Immature natural killer cell (primary cell): ENCODE results near the gene ANKIB1. TPM values are rescaled to one million over a fixed set of nuclear protein-coding genes. Genes with fewer than 3 reads are reported as not detected.

Experiments
- DNase-seq, 3 donors: peaks; one replicate each; pipeline ENCODE4 v3.0.0; 2022; ENCODE audit warnings: mixed read lengths in 1 of 3
- H3K27ac Mint-ChIP-seq, 6 donors: one replicate each; pipeline ENCODE4 v1.8.0; 2020; ENCODE audit warnings: mixed read lengths in 6 of 6, mild to moderate bottlenecking in 5 of 6, inconsistent platforms in 4 of 6, moderate library complexity in 3 of 6
- H3K27me3 Mint-ChIP-seq, 3 donors: one replicate each; pipeline ENCODE4 v1.8.0; 2020 to 2021; ENCODE audit warnings: low read depth in 3 of 3, mild to moderate bottlenecking in 3 of 3, mixed read lengths in 3 of 3, moderate library complexity in 3 of 3, inconsistent platforms in 1 of 3
- H3K36me3 Mint-ChIP-seq, 3 donors: one replicate each; pipeline ENCODE4 v1.8.0; 2020; ENCODE audit warnings: mixed read lengths in 3 of 3, inconsistent platforms in 2 of 3, mild to moderate bottlenecking in 2 of 3
- H3K4me1 Mint-ChIP-seq, 2 donors: one replicate each; pipeline ENCODE4 v1.8.0; 2020; ENCODE audit warnings: inconsistent platforms in 2 of 2, mild to moderate bottlenecking in 2 of 2, mixed read lengths in 2 of 2, moderate library complexity in 1 of 2
- H3K4me3 Mint-ChIP-seq, 5 donors: one replicate each; pipeline ENCODE4 v1.8.0; 2020; ENCODE audit warnings: mild to moderate bottlenecking in 5 of 5, mixed read lengths in 5 of 5, inconsistent platforms in 3 of 5, moderate library complexity in 3 of 5
- H3K9me3 Mint-ChIP-seq, 6 donors: one replicate each; pipeline ENCODE4 v1.8.0; 2020; ENCODE audit warnings: mild to moderate bottlenecking in 6 of 6, mixed read lengths in 6 of 6, inconsistent platforms in 4 of 6, moderate library complexity in 3 of 6
- polyA plus RNA-seq, 3 donors: library from polyadenylated mRNA; unstranded; fragments of 300-500 nt; fragmentation: Illumina TruSeq; gene quantifications; one replicate each; pipeline ENCODE4 v1.2.3, GENCODE V29; 2021

The ANKIB1 gene
- polyA plus RNA-seq, 3 donors from 2014 or later, result 9.6 to 18.6 (median 13.4) TPM

DNA sequence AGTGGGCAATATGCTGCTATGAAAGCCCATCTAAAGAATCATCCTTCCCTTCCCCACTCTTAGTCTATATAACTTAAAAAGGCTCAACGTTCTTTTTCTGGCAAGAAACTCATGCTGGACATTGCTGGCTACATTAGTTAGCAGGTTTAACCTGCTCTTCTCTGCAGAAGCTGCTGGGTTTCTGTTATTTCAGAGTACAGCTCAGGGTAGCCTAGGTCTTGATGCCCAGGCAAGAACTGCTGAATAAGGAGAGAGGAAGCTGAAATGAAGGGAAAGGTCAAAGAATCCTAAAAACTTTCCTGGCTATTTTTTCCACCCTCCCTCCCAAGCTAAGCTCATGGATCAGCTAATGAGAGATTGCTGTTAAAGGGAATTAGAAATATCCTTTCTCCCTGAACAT is 79.4 kb downstream of the ANKIB1 start:
- H3K27ac Mint-ChIP-seq, result peak overlapping the region in 5 of 6 donors; percentile 56 to 88 (median 83)
- no peaks in the 10 kb centered on the region for H3K9me3 Mint-ChIP-seq
- DNase-seq, result no peak
- peaks cover 23 to 25% of the 10 kb centered on the region in 2 donors for H3K4me1 Mint-ChIP-seq
- peaks cover 0 to 2% (median 0%) of the 10 kb centered on the region in 3 donors for H3K27me3 Mint-ChIP-seq
- H3K36me3 Mint-ChIP-seq, result peaks cover 12 to 14% (median 12%) of the 10 kb centered on the region in 3 donors
- H3K4me3 Mint-ChIP-seq, result peak overlapping the region in 1 of 5 donors; percentile 75

DNA sequence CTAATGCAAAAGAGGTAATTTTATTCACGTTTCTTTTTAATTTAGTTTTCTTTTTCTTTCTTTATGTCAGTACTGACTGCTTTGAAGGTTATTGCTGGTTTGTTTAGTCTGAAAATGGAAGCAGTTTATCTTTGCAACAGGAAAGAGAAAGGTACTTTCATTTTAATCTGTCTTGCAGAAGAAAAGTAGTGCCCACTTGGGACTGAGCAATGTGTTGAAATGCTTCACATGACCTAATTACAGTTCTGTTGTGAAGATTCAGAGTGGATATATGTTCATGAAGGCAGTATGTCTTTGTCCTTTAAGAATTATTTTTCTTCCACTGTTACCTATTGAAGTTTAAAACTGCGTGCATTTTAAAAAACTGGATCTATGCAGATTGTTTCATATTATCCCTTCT is 80.1 kb downstream of the ANKIB1 start:
- Mint-ChIP-seq H3K27ac (peak overlapping the region; percentile 23 to 88 (median 81)), H3K4me1 (peaks cover 23 to 25% of the 10 kb centered on the region in 2 donors), H3K4me3 (peak overlapping the region in 3 of 5 donors; percentile 47 to 75 (median 49)), H3K27me3 (peaks cover 0 to 2% (median 0%) of the 10 kb centered on the region in 3 donors), H3K9me3 (no peaks in the 10 kb centered on the region), H3K36me3 (peaks cover 6 to 9% (median 7%) of the 10 kb centered on the region in 3 donors)
- DNase-seq, result peak in 2 of 3 donors; percentile 3 to 6

DNA sequence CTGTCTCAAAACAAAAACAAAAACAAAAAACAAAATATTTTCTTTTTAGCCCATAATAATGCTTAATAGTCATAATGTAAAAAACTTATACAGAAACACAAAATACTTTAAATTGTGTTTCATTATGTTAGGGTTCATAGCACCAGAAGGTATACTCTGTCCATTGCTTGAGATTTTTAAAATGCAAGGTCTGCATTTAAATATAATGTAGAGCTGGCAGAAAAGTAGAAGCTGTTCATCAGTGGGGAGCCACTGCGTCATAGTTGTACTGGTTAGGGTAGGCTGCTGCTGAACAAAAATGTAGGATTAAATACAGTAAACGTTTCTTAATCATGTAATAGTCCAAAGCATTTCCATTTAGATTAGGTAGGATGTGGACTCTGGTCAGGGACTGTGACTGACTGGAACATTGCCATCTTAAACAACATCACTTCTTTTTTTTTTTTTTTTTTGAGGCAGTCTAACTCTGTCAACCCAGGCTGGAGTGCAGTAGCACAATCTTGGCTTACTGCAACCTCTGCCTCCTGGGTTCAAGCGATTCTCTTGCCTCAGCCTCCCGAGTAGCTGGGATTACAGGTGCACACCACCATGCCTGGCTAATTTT is 85.2 kb downstream of the ANKIB1 start:
- Mint-ChIP-seq H3K4me1 (peaks cover 6 to 10% of the 10 kb centered on the region in 2 donors), H3K27me3 (peaks cover 0 to 2% (median 0%) of the 10 kb centered on the region in 3 donors), H3K36me3 (peaks cover 20 to 29% (median 27%) of the 10 kb centered on the region in 3 donors), H3K4me3 (no peak overlapping the region), H3K27ac (no peak overlapping the region), H3K9me3 (peaks cover 0 to 5% (median 0%) of the 10 kb centered on the region in 6 donors)
- no peak for DNase-seq

DNA sequence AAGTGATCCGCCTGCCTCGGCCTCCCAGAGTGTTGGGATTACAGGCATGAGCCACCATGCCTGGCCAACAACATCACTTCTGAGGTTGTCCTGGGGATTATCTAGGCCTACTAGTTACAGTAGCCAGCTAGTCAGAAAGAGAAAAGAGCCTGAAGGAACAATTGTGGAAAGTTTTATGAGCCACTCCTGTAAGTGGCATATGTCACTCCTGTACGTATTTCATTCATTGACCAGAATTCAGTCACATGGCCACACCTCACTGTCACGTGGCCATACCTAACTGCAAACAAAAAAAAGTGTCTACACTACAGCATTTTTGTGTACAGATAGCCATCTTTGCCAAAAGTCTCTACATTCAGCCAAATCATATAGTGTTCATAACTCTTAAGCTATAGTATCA is 85.7 kb downstream of the ANKIB1 start:
- no peak overlapping the region for H3K4me3 Mint-ChIP-seq
- peaks cover 0 to 5% (median 0%) of the 10 kb centered on the region in 6 donors for H3K9me3 Mint-ChIP-seq
- H3K4me1 Mint-ChIP-seq, result peaks cover under 1 to 4% of the 10 kb centered on the region in 2 donors
- no peak overlapping the region for H3K27ac Mint-ChIP-seq
- peaks cover 20 to 34% (median 32%) of the 10 kb centered on the region in 3 donors for H3K36me3 Mint-ChIP-seq
- peaks cover 0 to 2% (median 0%) of the 10 kb centered on the region in 3 donors for H3K27me3 Mint-ChIP-seq
- DNase-seq, result no peak

DNA sequence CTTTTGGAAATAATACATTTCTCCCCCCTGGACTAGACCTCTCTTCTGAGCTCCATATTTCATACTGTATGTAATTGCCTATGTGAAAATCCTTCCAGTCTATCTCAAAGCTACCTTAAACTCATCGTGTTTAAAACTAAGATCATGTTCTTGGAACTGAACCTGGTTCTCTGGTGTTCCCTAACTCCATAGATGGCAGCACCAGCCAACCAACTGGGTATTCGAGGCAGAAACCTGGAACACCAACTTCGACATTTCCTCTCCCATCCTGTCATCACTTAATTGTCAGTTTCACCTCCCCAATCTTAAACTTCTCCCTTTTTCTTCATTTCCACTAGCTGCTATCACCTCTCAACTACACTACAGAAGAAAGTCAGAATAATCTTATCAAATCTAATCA is 87.0 kb downstream of the ANKIB1 start:
- Mint-ChIP-seq H3K36me3 (peaks cover 20 to 38% (median 36%) of the 10 kb centered on the region in 3 donors), H3K27me3 (peaks cover 0 to 2% (median 0%) of the 10 kb centered on the region in 3 donors), H3K9me3 (peaks cover 0 to 5% (median 0%) of the 10 kb centered on the region in 6 donors), H3K4me3 (no peak overlapping the region), H3K27ac (peak overlapping the region in 2 of 6 donors; percentile 24 to 51), H3K4me1 (no peaks in the 10 kb centered on the region)
- no peak for DNase-seq

DNA sequence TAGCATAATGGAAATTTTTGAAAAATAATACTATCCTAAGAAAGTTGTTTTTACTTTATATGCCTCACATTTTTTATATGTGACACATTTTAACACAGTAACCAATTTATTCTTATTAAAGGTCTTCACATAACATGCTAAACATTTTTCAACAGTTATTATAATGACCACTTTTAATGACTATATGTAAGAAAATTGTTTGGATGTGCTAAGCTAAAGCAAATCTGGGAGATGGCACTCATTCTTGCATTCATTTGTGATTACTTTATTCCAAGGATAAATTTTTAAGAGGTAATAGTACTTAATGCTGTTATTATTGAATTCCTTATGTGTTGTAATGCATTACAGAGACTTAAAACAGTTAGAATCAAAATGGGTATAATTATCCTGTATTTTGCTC is 88.1 kb downstream of the ANKIB1 start:
- H3K27me3 Mint-ChIP-seq, result peaks cover 0 to 3% (median 0%) of the 10 kb centered on the region in 3 donors
- no peak overlapping the region for H3K4me3 Mint-ChIP-seq
- no peak for DNase-seq
- H3K9me3 Mint-ChIP-seq, result peaks cover 0 to 5% (median 0%) of the 10 kb centered on the region in 6 donors
- H3K36me3 Mint-ChIP-seq, result peaks cover 20 to 38% (median 36%) of the 10 kb centered on the region in 3 donors
- no peaks in the 10 kb centered on the region for H3K4me1 Mint-ChIP-seq
- no peak overlapping the region for H3K27ac Mint-ChIP-seq

DNA sequence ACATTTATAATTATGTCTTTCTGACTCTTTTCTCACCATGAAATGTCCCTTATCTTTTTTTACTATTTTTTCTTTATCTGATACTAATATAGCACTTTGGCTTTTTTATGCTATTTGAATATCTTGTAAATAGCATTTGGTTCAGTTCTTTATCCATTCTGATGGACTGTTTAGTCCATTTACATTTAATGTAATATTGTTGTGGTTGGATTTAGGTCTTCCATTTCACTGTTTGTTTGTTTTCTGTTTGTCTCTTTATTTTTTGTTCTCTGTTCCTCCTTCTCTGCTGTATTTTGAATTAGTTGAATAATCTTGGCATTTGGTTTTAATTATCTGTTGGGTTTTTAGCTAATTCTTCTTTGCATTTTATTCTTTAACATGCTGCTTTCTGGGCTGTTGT is 89.8 kb downstream of the ANKIB1 start:
- Mint-ChIP-seq H3K27ac (peak overlapping the region in 1 of 6 donors; percentile 5), H3K9me3 (peaks cover 0 to 5% (median 0%) of the 10 kb centered on the region in 6 donors), H3K4me3 (no peak overlapping the region), H3K27me3 (peaks cover 0 to 3% (median 0%) of the 10 kb centered on the region in 3 donors), H3K36me3 (peaks cover 13 to 31% (median 30%) of the 10 kb centered on the region in 3 donors), H3K4me1 (no peaks in the 10 kb centered on the region)
- no peak for DNase-seq

DNA sequence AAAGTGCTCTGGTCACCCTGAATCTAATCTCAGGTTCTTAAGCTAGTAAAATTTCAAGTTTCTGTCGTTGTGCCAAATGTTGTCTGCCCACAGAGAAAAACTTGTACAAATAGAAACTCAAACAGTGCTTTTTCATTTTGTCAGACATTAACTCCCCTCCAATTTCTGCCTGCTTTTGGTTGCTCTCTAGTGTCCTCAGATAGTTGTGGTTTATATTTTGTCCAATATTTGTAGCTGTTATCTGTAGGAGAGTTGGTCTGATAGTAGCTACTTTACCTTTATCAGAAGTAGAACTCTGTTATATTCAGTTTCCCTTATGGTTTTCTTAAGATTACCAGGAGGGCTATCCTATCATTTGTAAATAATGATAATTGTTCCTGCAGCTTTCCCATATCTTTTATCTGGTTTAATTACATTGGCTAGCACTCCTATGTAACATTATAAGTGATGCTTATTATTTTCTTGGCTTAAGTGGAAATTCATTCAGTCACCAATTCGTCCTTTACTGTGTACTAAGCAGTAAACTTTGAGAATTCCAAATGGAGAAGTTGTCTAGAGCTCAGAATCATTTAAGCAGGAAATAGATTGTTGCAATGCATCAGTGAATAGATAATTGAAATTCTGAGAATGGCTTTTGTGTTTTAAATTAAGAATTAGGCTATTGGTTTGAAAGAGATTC is 91.0 kb downstream of the ANKIB1 start:
- H3K27me3 Mint-ChIP-seq, result peaks cover 0 to 3% (median 0%) of the 10 kb centered on the region in 3 donors
- H3K4me3 Mint-ChIP-seq, result no peak overlapping the region
- peaks cover 0 to 5% (median 0%) of the 10 kb centered on the region in 6 donors for H3K9me3 Mint-ChIP-seq
- no peaks in the 10 kb centered on the region for H3K4me1 Mint-ChIP-seq
- H3K36me3 Mint-ChIP-seq, result peaks cover 13 to 28% (median 26%) of the 10 kb centered on the region in 3 donors
- no peak overlapping the region for H3K27ac Mint-ChIP-seq
- DNase-seq, result no peak

DNA sequence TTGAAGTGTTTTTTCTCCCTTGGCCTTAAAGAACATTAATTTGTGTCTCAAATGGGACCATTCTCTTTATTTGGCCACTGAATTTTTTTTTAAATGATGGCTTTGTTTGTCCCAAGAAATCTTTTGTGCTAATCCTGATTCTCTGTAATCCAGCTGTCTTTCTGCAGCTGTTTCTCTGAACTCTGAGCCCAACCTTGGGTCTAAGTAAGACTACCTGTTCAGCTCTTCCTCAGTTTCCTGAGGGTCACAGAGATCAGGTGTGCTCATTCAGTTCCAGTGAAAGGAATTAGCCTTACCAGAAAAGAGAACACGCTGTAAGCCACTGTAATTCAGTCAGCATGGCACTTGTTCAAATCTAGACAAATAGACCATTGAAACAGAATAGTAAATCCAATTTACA is 94.2 kb downstream of the ANKIB1 start:
- Mint-ChIP-seq H3K4me3 (no peak overlapping the region), H3K27ac (no peak overlapping the region), H3K9me3 (peaks cover 0 to 5% (median 0%) of the 10 kb centered on the region in 6 donors), H3K27me3 (peaks cover 0 to 6% (median 0%) of the 10 kb centered on the region in 3 donors), H3K36me3 (peaks cover 9 to 20% (median 19%) of the 10 kb centered on the region in 3 donors), H3K4me1 (no peaks in the 10 kb centered on the region)
- no peak for DNase-seq

DNA sequence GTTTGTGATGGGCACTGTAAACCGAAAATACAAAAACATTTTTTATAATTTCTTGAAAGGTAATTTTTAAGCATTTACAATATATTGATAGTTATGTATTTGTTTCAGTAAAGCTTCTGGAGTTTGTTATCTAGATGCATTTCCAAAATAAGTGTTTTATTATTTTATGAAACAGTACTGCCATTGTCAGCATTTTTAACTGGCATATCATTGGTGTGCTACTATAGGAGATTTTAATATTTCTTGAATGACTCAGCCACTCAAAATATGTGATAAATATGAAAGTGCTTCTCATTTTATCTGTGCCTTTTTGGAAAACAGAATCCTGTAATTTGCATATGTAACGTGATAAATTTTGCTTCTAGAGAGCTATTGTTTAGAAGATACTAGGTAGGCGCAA is 97.9 kb downstream of the ANKIB1 start:
- Mint-ChIP-seq H3K9me3 (no peaks in the 10 kb centered on the region), H3K4me3 (no peak overlapping the region)

DNA sequence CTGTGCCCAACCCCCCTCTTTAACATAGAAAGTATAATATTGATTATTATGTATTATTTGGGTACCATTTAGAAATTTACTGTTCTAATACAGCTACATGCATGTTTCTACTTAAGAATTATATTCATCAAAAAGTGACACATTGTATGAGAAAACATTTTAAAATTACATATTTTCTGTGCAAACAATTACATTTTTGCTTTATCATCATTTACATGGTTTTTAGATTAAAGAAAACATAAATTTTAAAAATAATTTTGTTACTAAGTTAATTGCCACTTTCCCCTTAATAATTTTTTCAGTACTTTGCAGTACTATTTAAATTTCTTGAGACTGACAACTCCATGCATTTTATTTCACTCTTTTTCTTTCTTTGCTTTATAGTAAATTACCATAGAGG is 106.2 kb downstream of the ANKIB1 start:
- H3K27me3 Mint-ChIP-seq, result no peaks in the 10 kb centered on the region
- H3K36me3 Mint-ChIP-seq, result peaks cover 9 to 38% (median 37%) of the 10 kb centered on the region in 3 donors
- H3K4me3 Mint-ChIP-seq, result no peak overlapping the region
- no peak overlapping the region for H3K27ac Mint-ChIP-seq
- H3K9me3 Mint-ChIP-seq, result no peaks in the 10 kb centered on the region
- DNase-seq, result no peak
- no peaks in the 10 kb centered on the region for H3K4me1 Mint-ChIP-seq

More for the DNA sequence above, 97.9 kb downstream of the ANKIB1 start:
- Mint-ChIP-seq H3K4me1 (no peaks in the 10 kb centered on the region), H3K27ac (no peak overlapping the region), H3K27me3 (peaks cover 0 to 2% (median 0%) of the 10 kb centered on the region in 3 donors), H3K36me3 (peaks cover 15 to 27% (median 18%) of the 10 kb centered on the region in 3 donors)
- DNase-seq, result no peak

DNA sequence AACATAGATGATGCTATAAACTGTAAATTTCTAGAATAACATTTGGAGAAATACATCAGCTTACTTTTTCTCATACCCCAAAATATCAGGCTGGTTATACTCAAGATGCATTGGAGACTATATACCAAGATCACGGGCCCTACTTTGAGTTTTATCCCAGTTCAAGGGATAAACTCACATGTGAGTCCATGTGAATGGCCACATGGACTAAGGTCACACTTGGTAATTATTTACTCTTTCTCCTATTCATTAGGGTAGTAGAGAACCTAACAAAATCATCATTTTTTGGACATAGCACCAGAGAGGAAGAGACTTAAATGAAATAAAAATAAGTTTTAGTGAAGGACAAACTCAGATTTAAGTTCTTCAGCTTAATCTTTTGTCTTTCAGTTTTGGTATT is 108.4 kb downstream of the ANKIB1 start:
- no peak overlapping the region for H3K27ac Mint-ChIP-seq
- H3K9me3 Mint-ChIP-seq, result no peaks in the 10 kb centered on the region
- no peaks in the 10 kb centered on the region for H3K4me1 Mint-ChIP-seq
- peaks cover 9 to 31% (median 30%) of the 10 kb centered on the region in 3 donors for H3K36me3 Mint-ChIP-seq
- DNase-seq, result no peak
- H3K27me3 Mint-ChIP-seq, result no peaks in the 10 kb centered on the region
- no peak overlapping the region for H3K4me3 Mint-ChIP-seq

DNA sequence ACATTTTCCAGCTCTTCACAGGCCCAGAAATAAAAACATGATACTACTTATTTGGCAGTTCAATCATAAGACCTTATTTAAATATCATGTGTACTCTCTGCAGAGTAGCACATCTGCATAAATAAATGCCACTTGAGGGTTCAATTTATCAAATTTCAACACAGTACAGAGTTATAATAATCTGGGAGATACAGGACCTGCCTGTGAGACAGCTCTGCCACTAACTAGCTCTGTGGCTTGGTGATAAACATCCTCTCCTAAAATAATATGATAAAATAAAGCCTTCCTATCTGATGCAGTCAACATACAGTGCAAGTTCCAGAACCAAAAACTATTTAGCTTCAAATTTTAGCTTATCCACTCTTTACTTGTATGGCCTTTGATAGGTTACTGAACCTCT is 110.6 kb downstream of the ANKIB1 start:
- Mint-ChIP-seq H3K9me3 (no peaks in the 10 kb centered on the region), H3K4me3 (no peak overlapping the region), H3K4me1 (no peaks in the 10 kb centered on the region), H3K27ac (no peak overlapping the region), H3K27me3 (no peaks in the 10 kb centered on the region), H3K36me3 (peaks cover 11 to 42% (median 32%) of the 10 kb centered on the region in 3 donors)
- DNase-seq, result no peak

DNA sequence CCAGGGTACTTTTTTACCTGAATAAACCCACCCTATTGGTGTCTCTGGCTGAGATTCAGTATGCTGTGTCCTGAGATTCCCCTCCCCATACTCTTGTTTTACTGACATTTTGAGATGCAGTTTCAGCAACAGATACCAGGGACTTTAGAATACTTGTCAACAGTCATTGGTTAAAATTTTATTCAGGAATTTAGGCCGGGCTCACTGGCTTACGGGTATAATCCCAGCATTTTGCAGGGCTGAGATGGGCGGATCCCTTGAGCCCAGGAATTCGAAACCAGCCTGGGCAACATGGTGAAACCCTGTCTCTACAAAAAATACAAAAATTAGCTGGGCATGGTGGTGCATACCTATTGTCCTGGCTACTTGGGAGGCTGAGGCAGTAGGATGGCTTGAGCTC is 111.5 kb downstream of the ANKIB1 start:
- no peak for DNase-seq
- Mint-ChIP-seq H3K9me3 (no peaks in the 10 kb centered on the region), H3K4me1 (no peaks in the 10 kb centered on the region), H3K36me3 (peaks cover 11 to 42% (median 33%) of the 10 kb centered on the region in 3 donors), H3K27me3 (no peaks in the 10 kb centered on the region), H3K4me3 (no peak overlapping the region), H3K27ac (no peak overlapping the region)
